K562 (cell line): ENCODE measurements around the gene CLEC10A.

Source experiments
- POLR2AphosphoS5 ChIP-seq: IDR thresholded peaks from 2 replicates; pipeline ENCODE4 v1.6.1; 2011; ENCODE audit warnings: mild to moderate bottlenecking, low read depth, low read length, moderate library complexity; ENCODE audit not compliant: control insufficient read depth, insufficient read depth
- RNF2 ChIP-seq: sonication (generic); IDR thresholded peaks from 2 replicates; pipeline ENCODE4 v1.6.1; 2016
- SMC3 ChIP-seq: conservative IDR thresholded peaks from 2 replicates; pipeline ENCODE4 v1.6.1; 2011; ENCODE audit warnings: low read depth, low read length, improper control_type of control experiment; ENCODE audit not compliant: insufficient read depth
- TF ChIP-seq, protein P1 (sequence below): sonication (generic); formaldehyde crosslinking; IDR thresholded peaks from 2 replicates; pipeline ENCODE4 v1.8.1; 2023; ENCODE audit warnings: missing genetic modification reagents, mild to moderate bottlenecking, borderline replicate concordance
- TF ChIP-seq, protein P2 (sequence below): sonication (generic); formaldehyde crosslinking; IDR thresholded peaks from 2 replicates; pipeline ENCODE4 v1.9.0; 2022; ENCODE audit warnings: mild to moderate bottlenecking, missing genetic modification reagents

DNA sequence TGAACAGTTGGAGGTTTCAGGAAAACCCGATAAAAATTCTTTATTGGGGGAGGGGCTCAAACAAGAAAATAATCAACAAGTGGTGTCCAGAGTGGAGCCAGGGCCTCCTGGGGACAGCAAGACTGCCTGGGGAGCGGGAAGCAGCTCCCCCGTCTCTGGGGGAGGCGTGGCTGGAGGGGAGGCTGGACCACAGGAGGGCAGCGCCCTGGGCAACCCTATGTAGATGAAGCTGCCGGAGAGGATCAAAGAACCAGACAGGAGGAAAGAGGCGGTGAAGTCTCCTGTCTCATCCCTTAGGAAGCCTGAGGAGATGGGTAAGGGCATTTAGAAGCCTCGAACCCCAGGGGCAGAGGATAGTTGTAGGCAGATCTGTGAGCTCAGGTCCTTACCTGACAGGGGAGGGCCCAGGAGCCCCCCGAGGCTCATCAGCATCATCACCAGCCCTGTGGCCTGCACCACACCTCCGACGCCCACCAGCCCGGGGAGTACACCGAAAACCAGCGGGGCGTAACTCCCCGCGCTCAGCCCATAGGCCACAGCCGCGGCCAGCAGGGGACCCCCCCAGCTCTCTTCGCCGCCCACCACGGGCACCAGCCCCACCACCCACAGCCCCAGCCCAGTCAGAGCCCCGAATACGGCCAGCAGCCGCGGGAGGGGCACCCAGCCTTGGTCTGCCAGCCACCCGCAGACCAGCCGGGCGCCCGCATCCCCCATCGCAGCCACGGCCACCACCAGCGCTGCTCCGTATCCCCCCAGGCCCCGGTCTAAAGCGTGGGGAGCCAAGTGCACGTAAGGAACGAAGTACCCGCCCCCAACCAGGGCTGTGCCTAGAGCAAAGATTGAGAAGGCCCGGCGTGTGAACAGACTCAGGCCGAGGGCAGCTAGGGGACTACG, 38.2 kb downstream of the CLEC10A start:
- no peak for TF ChIP-seq SMC3
- TF ChIP-seq, protein P1, sequence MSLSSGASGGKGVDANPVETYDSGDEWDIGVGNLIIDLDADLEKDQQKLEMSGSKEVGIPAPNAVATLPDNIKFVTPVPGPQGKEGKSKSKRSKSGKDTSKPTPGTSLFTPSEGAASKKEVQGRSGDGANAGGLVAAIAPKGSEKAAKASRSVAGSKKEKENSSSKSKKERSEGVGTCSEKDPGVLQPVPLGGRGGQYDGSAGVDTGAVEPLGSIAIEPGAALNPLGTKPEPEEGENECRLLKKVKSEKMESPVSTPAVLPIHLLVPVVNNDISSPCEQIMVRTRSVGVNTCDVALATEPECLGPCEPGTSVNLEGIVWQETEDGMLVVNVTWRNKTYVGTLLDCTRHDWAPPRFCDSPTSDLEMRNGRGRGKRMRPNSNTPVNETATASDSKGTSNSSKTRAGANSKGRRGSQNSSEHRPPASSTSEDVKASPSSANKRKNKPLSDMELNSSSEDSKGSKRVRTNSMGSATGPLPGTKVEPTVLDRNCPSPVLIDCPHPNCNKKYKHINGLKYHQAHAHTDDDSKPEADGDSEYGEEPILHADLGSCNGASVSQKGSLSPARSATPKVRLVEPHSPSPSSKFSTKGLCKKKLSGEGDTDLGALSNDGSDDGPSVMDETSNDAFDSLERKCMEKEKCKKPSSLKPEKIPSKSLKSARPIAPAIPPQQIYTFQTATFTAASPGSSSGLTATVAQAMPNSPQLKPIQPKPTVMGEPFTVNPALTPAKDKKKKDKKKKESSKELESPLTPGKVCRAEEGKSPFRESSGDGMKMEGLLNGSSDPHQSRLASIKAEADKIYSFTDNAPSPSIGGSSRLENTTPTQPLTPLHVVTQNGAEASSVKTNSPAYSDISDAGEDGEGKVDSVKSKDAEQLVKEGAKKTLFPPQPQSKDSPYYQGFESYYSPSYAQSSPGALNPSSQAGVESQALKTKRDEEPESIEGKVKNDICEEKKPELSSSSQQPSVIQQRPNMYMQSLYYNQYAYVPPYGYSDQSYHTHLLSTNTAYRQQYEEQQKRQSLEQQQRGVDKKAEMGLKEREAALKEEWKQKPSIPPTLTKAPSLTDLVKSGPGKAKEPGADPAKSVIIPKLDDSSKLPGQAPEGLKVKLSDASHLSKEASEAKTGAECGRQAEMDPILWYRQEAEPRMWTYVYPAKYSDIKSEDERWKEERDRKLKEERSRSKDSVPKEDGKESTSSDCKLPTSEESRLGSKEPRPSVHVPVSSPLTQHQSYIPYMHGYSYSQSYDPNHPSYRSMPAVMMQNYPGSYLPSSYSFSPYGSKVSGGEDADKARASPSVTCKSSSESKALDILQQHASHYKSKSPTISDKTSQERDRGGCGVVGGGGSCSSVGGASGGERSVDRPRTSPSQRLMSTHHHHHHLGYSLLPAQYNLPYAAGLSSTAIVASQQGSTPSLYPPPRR (CRISPR knock-in tag): no peak
- TF ChIP-seq, protein P2, sequence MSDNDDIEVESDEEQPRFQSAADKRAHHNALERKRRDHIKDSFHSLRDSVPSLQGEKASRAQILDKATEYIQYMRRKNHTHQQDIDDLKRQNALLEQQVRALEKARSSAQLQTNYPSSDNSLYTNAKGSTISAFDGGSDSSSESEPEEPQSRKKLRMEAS (CRISPR knock-in tag): no peak
- TF ChIP-seq RNF2: no peak
- TF ChIP-seq POLR2AphosphoS5: no peak
